ENCODE data around the gene RAVER1. TPM values are rescaled to one million over a fixed set of nuclear protein-coding genes. Genes with fewer than 3 reads are reported as not detected.

Gene RAVER1
- total and polyA plus RNA-seq, 9 of the 15 experiments (the other 6 are each of a cell fraction or from before 2014, with no cell fraction given): 0.06 to 113 (median 7.0) TPM

- TF ChIP-seq ETS1 (conservative IDR thresholded peaks at IDR 0.05; ENCODE audit: control insufficient read depth, low read depth, low read length) (no peak), ATF7 (IDR thresholded peaks at IDR 0.05) (no peak), HNRNPLL (IDR thresholded peaks at IDR 0.05; ENCODE audit: low read depth, low read length, poor library complexity, severe bottlenecking) (no peak), RBM39 (optimal IDR thresholded peaks at IDR 0.05; ENCODE audit: low read depth, low read length) (no peak), NEUROD1 (IDR thresholded peaks at IDR 0.05; ENCODE audit: borderline replicate concordance, low read depth, low read length, partially characterized antibody) (no peak), ZNF224 (CRISPR knock-in tag; IDR thresholded peaks at IDR 0.05) (no peak), MGA (IDR thresholded peaks at IDR 0.05) (no peak), KAT2B (IDR thresholded peaks at IDR 0.05; ENCODE audit: low read depth, low read length) (no peak)
- TF ChIP-seq, protein P1, sequence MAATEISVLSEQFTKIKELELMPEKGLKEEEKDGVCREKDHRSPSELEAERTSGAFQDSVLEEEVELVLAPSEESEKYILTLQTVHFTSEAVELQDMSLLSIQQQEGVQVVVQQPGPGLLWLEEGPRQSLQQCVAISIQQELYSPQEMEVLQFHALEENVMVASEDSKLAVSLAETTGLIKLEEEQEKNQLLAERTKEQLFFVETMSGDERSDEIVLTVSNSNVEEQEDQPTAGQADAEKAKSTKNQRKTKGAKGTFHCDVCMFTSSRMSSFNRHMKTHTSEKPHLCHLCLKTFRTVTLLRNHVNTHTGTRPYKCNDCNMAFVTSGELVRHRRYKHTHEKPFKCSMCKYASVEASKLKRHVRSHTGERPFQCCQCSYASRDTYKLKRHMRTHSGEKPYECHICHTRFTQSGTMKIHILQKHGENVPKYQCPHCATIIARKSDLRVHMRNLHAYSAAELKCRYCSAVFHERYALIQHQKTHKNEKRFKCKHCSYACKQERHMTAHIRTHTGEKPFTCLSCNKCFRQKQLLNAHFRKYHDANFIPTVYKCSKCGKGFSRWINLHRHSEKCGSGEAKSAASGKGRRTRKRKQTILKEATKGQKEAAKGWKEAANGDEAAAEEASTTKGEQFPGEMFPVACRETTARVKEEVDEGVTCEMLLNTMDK (IDR thresholded peaks at IDR 0.05; ENCODE audit: borderline replicate concordance, insufficient read depth, low read depth, low read length, poor library complexity, severe bottlenecking): no peak
- TF ChIP-seq, protein P2, sequence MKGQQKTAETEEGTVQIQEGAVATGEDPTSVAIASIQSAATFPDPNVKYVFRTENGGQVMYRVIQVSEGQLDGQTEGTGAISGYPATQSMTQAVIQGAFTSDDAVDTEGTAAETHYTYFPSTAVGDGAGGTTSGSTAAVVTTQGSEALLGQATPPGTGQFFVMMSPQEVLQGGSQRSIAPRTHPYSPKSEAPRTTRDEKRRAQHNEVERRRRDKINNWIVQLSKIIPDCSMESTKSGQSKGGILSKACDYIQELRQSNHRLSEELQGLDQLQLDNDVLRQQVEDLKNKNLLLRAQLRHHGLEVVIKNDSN (CRISPR knock-in tag; IDR thresholded peaks at IDR 0.05): no peak
These were observed 28.1 kb downstream of the RAVER1 start (continued) for GRCh38 chr19:10305139-10305806.

Data from K562 (cell line).